Inferior parietal cortex (tissue), 1 donor: Measurements from ENCODE around the gene MORN1.
"Not testable (repeated sequence)": the region's sequence is repeated elsewhere in the genome, so short reads cannot be mapped to it uniquely, and the experiment has no call there.

Experiments used
- DNase-seq: peaks from one replicate; pipeline ENCODE4 v3.0.0-alpha.2; 2016; ENCODE audit errors: extremely low spot score

Gene MORN1

DNA sequence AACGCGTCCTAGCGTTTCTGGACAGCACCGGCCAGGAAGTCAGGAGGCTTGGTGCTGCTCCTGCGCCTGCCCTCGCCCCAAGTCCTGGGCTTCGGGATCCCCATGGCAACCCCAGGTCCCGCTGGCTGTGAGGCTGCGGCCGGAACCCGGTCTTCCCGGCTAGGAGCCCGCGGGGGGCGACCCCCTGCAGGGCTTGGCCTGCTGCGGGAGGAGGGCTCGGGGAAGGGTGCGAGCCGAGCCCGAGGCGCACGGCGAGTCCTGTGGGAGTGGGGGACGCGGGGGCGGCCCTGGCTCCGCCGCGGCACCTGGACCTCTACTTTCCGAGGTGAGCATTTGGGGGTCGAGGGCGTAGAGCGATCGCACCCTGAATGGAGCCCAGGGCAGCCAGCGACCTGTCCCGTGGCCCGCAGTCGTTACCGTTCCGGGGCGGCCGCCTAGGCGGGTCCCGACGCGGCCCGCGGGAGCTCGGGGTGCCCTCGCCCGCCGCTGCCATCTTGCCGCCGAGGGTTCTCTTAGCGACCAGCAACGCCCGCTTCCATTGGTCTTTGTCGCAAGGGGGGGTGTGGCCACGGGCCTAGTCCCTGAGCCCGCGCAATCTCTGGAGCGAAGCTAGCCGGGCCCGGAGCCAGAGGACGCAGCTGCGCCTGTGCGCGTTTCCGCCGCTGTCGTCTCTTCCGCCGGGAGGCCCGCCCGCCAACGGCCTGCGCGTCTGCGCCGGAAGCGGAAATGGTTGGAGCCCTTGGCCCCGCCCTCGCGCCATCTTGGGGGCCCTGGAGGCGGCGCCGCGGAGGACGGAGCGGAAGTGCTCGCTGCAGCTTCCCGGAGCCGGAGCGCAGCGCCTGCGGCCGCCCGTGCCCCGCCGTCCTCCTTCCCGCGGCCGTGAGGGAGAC is at the start of gene MORN1, which contains the start of gene RER1:
Gene MORN1, minus strand, starts transcription at position 514 of the 890 bp plus-strand sequence. Its CDS starts 21 bp downstream, at position 493.
Gene RER1, plus strand, starts transcription at position 801 of the 890 bp plus-strand sequence. CDS start 3,950 bp downstream, outside the sequence.
- peak; percentile 99 for DNase-seq

- DNase-seq, result not testable (repeated sequence)
Observed at GRCh38 chr1:2440346-2440745, 49.0 kb upstream of the MORN1 start.

DNA sequence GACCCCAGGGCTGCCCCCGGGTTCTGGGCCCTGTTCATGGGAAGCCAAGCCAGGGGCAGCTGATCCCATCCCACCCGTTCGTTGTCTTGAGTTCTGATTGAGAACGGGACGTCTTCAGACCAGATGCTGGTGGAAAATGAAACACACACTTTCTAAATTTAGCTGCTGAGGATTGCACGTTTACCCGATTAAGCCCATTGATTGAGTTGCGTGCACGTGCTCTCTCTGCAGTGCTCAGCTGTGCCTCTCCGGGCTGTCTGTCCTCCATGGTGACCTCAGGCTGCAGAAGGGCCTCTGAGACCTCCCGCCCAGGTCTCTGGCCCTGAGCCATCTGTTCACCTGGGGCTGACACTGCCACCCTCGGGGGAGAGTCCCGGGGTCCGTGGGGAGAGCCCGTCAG is 48.0 kb upstream of the MORN1 start:
- DNase-seq, result no peak

DNA sequence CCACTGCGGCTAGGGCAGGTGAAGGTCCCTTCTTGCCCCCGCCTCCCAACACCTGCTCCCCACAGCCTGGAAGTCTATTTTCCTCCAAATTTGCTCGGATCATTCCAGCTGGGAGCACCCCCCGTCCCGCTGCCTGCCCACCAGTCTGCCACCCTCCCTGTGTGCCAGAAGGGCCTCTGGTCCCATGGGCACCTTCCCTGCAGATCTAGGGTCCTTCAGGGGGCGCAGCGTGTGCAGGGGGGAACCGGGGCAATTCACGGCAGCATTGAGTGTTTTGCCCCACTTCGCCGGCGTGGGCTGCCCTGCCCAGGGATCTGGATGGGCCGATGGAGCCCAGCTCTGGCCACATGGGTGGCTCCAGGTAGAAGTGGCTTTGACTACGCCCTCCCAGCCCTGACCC is 47.3 kb upstream of the MORN1 start:
- DNase-seq, result no peak

DNA sequence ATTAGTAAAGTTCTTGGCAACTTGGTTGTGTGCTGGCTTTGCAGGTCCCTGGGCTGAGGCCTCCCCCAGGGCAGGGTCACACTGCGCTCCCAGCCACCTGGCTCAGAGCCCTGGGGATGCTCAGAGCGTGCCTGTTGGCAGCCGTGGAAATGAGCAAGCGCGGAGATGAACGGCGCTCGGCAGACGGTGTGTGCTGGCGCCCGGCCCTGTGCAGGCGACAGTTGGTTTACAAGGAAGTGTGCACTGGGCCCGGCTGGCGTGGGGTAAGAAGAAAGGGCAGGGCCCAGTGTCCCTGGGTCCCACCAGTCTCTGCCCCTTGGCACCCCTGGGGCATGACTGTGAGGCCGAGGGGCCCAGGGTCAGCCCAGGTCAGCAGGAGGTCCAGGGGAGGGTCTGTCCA is 46.7 kb upstream of the MORN1 start:
- DNase-seq, result no peak

DNA sequence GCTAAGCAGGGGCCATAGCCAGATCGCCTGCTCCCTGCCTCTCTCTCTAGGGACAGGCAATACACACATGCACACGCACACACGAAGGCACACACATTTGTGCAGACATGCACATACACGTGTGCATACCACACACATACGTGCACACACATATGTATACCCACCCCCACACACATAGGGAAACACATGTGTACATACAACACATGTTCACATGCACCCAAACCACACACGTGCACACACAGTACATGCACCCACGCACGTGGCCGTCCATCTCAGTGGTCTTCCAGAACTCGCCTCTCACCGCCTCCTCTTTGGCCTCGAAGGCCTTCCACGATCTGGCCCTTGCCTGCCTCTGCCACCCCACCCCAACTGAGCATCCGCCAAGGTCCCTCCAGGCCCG is 46.3 kb upstream of the MORN1 start:
- DNase-seq, result no peak

DNA sequence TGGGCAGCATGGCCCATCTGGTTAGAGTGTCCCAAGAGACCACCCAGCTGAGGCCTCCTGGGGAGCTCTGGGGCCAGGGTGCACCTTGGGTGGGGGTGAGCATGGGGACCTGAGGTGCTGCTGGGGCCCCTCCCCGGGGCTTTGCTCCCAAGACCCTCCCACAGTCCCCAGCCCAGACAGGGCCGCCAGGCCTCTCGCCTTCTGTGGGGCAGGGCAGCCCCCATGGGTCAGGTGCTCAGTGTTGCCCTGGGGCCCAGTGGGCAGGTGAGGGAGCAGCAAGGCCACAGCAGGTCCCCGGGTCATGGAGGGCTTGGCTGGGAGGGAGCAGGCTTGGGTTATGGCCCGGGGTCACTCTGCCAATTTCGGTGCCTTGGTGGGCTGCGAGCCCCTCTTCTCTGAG is 45.5 kb upstream of the MORN1 start:
- DNase-seq, result no peak

GRCh38 chr1:2435746-2436355 is 44.5 kb upstream of the MORN1 start:
- DNase-seq, result no peak

GRCh38 chr1:2435091-2435490 is 43.7 kb upstream of the MORN1 start:
- no peak for DNase-seq

DNA sequence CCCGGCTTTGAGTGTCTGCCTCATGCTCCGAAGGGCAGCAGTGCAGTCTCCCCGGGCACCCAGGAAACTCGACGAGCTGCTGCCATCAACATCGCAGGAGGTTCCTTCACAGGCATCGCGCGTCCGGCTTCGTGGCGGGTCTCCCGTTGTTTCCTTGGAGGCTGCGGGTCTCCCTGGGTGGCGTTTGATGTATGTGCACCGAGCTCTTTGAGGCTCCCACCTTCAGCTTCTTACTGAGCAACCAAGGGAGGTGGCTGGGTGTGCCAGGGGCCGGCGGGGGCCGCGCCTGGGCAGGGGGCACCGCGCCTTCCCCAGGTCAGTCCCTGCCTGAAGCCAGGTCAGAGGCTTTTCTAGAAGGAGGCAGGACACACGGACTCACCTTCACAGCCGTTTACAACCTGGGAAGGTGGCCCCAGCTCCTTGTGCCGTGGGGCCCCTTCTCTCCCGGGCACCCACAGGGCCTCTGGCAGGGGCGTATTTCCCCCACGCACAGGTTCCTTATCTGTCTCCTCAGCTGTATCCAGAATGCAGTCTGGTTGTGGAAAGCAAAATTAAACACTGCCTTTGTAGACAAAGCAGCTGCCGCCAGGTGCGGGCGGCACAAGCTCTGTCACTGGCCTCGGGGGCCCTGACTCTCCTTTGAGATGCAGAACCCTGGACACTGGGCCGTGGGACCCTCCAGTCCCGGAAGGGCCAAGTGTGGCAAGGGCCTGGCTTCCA is 42.7 kb upstream of the MORN1 start:
- no peak for DNase-seq

DNA sequence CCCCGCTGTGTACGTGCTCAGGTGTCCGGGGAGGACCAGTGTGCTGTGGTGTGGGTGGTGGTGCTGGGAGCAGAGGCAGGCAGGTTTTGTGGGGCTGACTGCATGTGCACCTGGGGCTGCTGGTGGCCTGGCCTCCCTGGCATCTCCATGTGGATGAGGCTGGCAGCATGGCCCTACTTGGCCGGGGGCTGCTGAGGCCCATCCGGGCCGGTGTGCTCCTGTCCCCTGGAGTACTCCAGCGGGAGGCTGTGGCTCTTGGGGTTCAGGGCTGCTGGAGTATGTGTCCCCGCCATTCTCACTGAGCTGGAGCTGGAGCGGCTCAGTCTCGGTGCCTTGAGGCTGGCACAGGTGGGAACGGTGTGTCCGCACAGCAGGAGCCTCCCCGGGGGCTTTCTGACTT is 41.8 kb upstream of the MORN1 start:
- no peak for DNase-seq

GRCh38 chr1:2432441-2432844 is 41.1 kb upstream of the MORN1 start:
- DNase-seq, result no peak

- DNase-seq, result no peak
Observed at GRCh38 chr1:2431518-2431917, 40.2 kb upstream of the MORN1 start.

GRCh38 chr1:2431103-2431502 is 39.7 kb upstream of the MORN1 start:
- no peak for DNase-seq

- no peak for DNase-seq
Observed at GRCh38 chr1:2430592-2430973, 39.2 kb upstream of the MORN1 start.

DNA sequence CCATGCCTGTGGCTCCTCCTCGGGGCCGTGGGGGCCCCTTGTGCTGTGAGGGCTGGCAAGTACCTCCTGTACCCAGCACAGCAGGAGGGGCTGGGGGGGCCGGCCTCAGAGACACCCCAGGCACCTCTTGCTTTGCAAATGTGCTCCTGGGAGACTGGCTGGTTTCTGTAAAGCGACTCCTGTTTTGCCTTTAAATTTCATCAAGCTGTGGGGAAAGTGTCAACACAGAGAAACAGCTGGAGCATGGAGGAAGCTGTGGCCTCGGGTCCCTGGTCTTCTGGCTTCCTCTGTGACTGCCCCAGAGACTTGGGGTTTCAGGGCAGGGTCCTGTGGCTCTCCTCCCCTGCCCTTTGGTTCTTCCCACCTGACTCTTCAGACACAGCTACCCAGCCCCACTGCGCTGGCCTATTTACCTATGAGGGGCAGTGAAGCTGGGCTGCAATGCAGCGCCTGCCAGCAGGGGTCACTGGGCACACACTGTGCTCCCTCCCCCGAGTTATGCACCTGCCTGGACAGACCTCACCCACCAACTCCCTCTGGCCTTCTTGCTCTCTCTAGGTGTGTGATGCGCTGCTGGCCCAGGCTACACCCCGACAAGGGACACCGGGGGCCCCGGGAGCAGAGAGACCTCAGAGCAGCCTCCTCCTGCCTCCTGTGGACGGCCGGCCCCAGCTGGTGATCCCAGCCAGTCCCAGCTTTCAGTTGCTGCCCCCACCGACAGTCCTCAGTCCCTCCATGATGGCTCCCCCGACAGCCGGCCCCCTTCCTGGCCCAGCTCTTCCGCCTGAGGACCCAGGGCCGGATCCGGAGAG is 38.6 kb upstream of the MORN1 start:
- DNase-seq, result no peak

DNA sequence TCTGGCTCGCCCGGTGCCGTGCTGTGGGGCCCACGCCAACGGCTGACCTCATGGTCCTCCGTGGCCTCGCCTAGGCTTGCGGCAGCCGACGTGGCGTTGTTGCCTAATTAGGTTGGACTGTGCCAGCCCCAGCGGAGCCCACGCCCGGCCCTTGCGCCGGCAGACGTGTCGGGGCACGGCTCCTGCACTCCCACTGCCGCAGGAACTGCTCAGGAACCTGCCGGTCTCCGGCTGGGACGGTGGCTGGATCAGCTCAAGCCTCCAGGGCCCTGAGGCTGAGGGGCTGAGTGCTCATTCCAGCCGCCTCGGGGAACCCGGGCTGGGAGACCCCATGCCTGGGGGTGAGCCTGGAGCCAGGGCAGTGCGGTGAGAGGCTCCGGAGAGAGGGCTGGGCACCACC is 37.1 kb upstream of the MORN1 start:
- no peak for DNase-seq

GRCh38 chr1:2427976-2428375 is 36.6 kb upstream of the MORN1 start:
- no peak for DNase-seq

GRCh38 chr1:2427051-2427450 is 35.7 kb upstream of the MORN1 start:
- DNase-seq, result no peak

DNA sequence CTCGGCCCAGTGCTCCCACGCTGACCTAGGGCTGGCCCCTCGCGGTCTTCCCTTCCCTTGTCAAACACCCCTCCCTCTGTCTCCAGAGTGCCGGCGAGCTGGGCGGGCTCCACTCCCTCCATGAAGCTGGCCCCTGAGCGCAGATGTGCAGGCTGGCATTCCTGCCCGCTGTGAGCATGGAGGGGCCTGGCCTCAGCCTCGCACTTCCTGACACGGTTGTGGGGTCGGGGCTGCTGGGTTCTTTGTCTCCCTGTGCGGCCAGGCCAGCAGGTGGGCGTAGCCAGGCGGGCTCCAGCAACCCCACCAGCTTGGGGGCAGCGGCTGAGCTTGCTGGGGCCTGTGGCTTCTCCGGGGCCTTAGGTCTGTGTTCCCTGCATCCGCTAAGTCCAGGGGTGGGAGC is 35.2 kb upstream of the MORN1 start:
- no peak for DNase-seq

GRCh38 chr1:2425892-2426291 is 34.5 kb upstream of the MORN1 start:
- DNase-seq, result no peak

DNA sequence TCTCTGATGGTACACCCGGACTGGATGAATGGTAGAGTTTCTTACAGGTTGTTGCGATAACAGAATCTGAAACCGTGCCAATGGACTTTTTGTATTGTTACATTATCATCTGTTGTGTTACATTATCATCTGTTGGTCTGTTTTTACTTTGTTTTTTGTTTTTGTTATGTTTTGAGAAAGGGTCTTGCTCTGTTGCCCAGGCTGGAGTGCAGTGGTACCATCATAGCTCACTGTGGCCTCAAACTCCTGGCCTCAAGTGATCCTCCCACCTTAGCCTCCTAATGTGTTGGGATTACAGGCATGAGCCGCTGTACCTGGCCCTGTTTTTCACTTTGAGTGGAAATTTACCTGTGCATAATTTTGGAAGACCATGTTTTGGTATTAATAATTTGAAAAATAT is 31.2 kb upstream of the MORN1 start:
- DNase-seq, result no peak
